HCEC 1CT (cell line): ENCODE measurements around the gene CYP2C18.
"Not testable (repeated sequence)": the region's sequence is repeated elsewhere in the genome, so short reads cannot be mapped to it uniquely, and the experiment has no call there.

Experiments
- DNase-seq: peaks from one replicate; pipeline ENCODE4 v3.0.0-alpha.2; 2017

Gene CYP2C18

DNA sequence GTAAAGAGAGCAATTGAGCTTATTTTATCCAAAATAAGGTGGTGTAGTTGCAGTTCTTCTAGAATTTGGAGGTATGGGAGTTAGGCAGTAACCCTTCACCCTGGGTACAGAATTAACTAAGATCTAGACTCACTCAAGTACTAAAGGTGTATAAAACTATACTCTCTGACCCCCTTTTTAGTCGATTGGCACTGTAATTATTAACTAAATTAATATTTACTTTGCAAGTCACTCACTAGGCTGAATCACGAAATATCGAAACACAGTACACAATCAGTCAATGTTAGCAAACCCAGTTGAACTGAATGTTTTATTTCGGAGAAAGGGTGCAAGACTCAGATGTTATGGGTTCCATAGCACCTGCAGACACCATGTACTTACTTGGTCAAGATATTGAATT, 64.3 kb downstream of the CYP2C18 start:
- no peak for DNase-seq

DNA sequence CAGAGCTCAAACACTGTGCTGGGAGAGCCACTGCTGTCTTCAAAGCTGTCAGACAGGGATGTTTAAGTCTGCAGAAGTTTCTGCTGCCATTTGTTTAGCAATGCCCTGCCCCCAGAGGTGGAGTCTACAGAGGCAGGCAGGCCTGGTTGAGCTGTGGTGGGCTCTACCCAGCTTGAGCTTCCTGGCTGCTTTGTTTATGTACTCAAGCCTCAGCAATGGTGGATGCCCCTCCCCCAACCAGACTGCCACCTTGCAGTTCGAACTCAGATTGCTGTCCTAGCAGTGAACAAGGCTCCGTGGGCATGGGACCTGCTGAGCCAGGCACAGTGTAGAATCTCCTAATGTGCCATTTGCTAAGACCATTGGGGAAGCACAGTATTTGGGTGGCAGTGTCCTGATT, 74.4 kb downstream of the CYP2C18 start:
- DNase-seq: no peak

DNA sequence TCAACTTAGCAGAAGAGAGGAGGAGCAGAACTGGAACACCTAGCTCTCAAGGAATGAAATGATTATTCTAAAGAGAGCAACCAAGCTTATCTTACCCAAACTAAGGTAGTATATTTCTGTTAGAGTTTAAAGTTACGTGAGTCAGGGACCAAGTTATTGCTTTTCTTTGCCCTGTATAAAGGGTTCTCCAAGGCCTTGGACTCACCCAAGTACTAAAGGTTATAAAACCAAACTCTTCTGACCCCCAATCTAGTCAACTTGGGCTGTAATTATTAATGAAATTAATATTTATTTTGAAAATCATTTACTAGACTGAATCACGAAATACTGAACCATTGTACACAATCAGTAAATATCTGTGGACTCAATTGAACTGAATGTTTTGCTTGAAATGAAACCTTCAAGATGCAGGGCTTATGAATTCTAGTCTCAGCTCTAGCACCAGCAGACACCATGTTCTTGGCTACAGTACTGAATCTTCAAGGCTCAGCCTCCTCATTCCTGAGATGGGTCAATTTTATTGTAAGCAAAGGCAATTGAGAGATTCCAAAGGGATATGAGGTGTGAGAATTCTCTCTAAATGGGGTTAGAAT, 77.2 kb downstream of the CYP2C18 start:
- DNase-seq: no peak

DNA sequence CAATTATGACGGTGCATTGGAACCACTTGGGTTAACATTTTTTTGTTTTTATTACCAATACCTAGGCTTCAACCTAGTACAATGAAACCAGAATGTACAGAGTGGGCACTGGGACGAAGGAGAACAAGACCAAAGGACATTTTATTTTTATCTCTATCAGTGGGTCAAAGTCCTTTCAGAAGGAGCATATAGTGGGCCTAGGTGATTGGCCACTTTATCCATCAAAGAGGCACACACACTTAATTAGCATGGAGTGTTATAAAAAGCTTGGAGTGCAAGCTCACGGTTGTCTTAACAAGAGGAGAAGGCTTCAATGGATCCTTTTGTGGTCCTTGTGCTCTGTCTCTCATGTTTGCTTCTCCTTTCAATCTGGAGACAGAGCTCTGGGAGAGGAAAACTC, 78.9 kb downstream of the CYP2C18 start, which contains the start of gene CYP2C19:
TSS of gene CYP2C19 (plus strand) at position 289 of the 400 bp plus-strand sequence. CDS start at position 314, 25 bp downstream.
- no peak for DNase-seq

DNA sequence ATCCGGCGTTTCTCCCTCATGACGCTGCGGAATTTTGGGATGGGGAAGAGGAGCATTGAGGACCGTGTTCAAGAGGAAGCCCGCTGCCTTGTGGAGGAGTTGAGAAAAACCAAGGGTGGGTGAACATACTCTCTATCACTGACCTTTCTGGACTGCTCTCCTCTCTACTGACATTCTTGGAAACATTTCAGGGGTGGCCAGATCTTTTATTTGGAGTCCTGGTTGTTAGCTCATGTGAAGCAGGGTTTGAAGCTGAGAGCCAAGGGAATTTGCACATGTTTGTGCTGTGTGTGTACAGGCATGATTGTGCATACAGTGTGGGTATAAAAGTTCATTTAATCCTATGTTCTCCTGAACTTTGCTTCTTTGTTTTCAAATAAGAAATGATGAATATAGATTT, 91.9 kb downstream of the CYP2C18 start:
- DNase-seq: not testable (repeated sequence)

DNA sequence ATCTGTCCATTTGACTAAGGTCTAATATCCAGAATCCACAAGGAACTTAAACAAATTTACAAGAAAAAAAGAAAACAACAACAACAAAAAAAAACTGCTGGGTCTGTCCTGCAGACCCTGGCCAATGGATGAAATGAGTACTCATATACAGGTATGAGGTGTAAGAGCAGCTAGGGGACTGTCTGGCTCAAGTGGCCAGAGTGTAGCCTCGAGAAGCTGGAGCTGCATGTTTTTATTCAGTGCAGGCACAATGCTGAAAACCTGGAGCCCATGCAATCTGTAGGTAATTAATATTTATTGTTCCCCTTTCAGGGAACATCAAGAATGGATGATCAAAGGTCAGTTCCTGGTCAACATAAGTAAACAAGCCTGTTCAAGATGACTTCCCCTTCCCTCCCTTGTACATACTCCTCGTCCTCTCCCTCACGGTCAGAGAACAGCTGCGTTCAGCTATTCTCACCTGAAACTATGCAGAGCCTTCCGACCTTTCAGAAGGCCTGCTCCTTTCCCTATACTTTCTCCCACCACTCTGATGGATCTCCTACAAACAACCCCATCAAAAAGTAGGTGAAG, 94.4 kb downstream of the CYP2C18 start:
- DNase-seq: no peak

DNA sequence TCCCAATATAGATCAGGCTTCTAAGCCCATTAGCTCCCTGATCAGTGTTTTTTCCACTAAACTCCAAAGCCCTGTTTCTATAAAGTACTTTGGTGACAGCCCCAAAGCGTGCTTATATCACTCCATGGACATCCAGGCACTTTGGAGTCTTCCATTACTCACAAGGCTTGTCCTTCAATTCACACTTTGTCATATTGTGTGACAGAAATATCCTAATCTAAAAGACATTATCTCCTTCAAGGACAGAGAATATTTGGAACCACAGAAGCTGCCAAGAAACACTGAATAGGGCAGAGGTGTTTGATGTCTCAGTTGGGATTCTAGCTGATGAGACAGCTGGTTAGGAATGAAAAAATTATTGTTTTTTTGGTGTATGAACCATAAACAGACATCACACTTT, 97.3 kb downstream of the CYP2C18 start:
- DNase-seq: no peak

DNA sequence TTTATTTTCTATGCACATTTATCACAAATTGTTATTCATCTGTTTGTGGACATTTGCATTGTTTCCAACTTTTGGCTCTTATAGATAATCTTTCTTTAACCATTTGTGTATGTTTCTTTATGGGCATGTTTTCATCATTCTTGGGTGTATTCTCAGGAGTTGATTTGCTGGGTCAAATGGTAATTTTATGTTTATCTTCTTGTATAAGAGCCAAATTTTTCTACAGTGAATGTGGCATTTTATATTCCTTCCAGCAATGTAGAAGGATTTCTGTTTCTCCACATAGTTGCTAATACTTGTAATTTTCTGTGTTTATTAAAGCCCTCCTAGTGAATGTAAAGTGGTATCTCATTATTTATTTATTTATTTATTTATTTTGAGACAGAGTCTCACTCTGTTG, 100.7 kb downstream of the CYP2C18 start:
- DNase-seq: no peak

DNA sequence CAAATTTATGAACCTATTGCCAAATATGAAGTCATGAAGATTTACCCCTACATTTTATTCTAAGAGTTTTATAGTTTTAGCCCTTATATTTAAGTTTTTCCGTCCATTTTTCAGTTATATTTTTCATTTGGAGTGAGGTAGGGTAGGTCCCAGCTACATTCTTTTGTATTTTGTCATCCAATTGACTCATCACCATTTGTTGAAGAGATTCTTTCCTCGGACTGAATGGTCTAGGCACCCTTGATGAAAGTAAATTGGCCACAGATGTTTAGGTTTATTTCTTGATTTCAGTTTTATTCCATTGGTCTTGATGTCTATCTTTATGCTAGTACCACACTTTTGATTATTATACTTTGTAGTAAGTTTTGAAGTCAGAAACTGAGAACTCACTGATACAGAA, 101.7 kb downstream of the CYP2C18 start:
- no peak for DNase-seq
